ENCODE results near the gene CYB561. TPM values are rescaled to one million over a fixed set of nuclear protein-coding genes. Genes with fewer than 3 reads are reported as not detected.

CYB561 gene
- total and polyA plus RNA-seq, 2 of the 4 experiments (the other 2 are of a cell fraction) = 2.5 to 3.0 TPM

DNA sequence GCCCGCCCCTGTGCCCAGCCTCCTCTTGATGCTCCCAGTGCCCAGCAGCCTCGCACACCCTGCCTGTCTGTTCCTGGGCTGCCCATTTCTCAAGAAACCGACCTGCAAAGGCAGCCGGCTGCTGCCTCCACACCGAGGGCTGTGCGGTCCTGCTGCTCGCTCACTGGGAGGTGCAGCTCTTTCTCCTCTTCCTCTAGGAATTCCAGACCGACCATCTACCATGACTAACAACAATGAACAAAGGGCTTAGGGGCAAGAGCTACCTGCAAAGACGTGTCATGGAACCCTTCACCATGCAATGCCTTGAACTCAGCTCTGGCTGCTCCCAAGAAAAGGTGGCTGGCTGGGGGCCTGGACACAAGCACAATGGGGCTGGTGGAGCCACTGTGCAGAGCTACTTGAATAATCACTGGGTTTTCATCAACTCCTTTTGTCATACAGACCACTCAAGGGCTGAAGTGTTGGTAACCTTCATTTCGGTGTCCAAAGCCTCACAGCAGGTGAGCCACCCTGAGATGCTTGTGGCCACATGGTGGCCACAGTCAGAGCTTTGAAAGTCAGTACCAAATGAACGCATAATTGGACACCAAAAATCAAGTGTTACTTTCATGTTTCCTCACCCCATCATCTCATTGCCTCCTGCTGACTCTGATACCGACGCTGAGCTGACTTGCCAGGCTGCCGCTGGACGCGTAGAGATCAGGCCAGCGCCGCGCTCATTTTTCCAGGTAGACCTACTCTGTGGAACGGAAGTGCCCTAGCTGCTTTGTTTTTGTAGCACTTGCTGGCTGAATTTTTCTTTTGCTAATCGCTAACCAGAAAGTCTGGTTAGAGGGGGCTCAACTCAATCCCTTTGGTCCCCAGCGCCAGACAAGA is 19.8 kb downstream of the CYB561 start:
- H3K18ac ChIP-seq (ENCODE audit: low read depth, low read length) = no peak overlapping the region
- H3K9ac ChIP-seq (ENCODE audit: low read depth, low read length) = no peak overlapping the region
- H3K4me3 ChIP-seq (ENCODE audit: insufficient read depth, low read depth, low read length) = no peak overlapping the region
- H3K4ac ChIP-seq (ENCODE audit: low read depth, low read length) = no peak overlapping the region
- H2AFZ ChIP-seq (replicated peaks; ENCODE audit: low read length, poor library complexity) = no peak overlapping the region
- ATAC-seq (ENCODE audit: low read depth) (no peak), DNase-seq (no peak)
- H2BK120ac ChIP-seq (ENCODE audit: low read depth, low read length) = no peak overlapping the region
- no peak overlapping the region for H3K56ac ChIP-seq (ENCODE audit: extremely low read depth, insufficient read depth, low read length)
- H3K9me3 ChIP-seq (ENCODE audit: control insufficient read depth, insufficient read depth, low read length) = no peaks in the 10 kb centered on the region
- BruUV-seq (replicated peaks) = no TSS peak
- H3K9me1 ChIP-seq (ENCODE audit: insufficient read depth, low read length) = peaks cover 5% of the 10 kb centered on the region
- H2BK5ac ChIP-seq (ENCODE audit: low read depth, low read length, poor library complexity, severe bottlenecking) = no peak overlapping the region
- H3K79me1 ChIP-seq (ENCODE audit: low read depth in 1 of 2, low read length in 2 of 2) = peaks cover 0 to 9% of the 10 kb centered on the region in 2 experiments; a peak in 1 of 4 replicates
- H3K36me3 ChIP-seq (ENCODE audit: control insufficient read depth, insufficient read depth, low read length) = peaks cover 26% of the 10 kb centered on the region
- H4K5ac ChIP-seq (ENCODE audit: low read depth, low read length) = no peak overlapping the region
- no peak overlapping the region for H2AK9ac ChIP-seq (replicated peaks; ENCODE audit: low read depth, low read length, poor library complexity)
- no peaks in the 10 kb centered on the region for H3K27me3 ChIP-seq (ENCODE audit: control insufficient read depth, insufficient read depth, low read length)
- CTCF ChIA-PET = interaction anchor here (0.5 to 2.4 kb wide), 12 partner anchors 51 to 743 kb away, joined by 3 to 24 read pairs (median 3); no protein-coding TSS in a partner anchor
- no peak overlapping the region for H4K8ac ChIP-seq (ENCODE audit: low read depth in 2 of 2, low read length in 2 of 2)
- peaks cover 6% of the 10 kb centered on the region; the same call in 1 of the 2 replicates for H3K4me1 ChIP-seq (ENCODE audit: control insufficient read depth, insufficient read depth, low read length)
- H2AK5ac ChIP-seq (ENCODE audit: low read depth, low read length) = no peak overlapping the region
- no peak overlapping the region for H2BK20ac ChIP-seq (ENCODE audit: low read depth, low read length)
- POLR2A ChIA-PET (ENCODE audit: unreplicated experiment) = no interaction called here
- no peak overlapping the region for H2BK15ac ChIP-seq (ENCODE audit: low read depth, low read length)
- H4K91ac ChIP-seq (ENCODE audit: insufficient read depth, low read depth, low read length) = no peak overlapping the region
- H3K27ac ChIP-seq (ENCODE audit: insufficient read depth, low read length) = no peak overlapping the region
- in situ Hi-C loops (cut with MboI; ENCODE audit: low sequenced_read_pairs) = no loop called here
- H4K20me1 ChIP-seq (ENCODE audit: insufficient read depth, low read length) = peaks cover 4% of the 10 kb centered on the region; the same call in 1 of the 2 replicates
- H3K4me2 ChIP-seq (ENCODE audit: low read depth, low read length) = no peak overlapping the region
- no peak overlapping the region for H3K23ac ChIP-seq (ENCODE audit: low read depth, low read length)
- H3K14ac ChIP-seq (replicated peaks; ENCODE audit: low read depth, low read length) = no peak overlapping the region
- 89% methylated on average over 17 of the region's 22 CpGs; no CpG with 5 or more reads in 1 of the 2 experiments for WGBS, 2 experiments (ENCODE audit: extremely low coverage in 2 of 2, insufficient read length in 1 of 2)
- dilution Hi-C loops (cut with HindIII; ENCODE audit: low sequenced_read_pairs, unreplicated experiment) = no loop called here
- intact Hi-C loops (cut with micrococcal nuclease) = loop anchor here (5.0 kb wide), 1 partner anchor 271 kb away; no protein-coding TSS in a partner anchor
- TF ChIP-seq, protein P1, sequence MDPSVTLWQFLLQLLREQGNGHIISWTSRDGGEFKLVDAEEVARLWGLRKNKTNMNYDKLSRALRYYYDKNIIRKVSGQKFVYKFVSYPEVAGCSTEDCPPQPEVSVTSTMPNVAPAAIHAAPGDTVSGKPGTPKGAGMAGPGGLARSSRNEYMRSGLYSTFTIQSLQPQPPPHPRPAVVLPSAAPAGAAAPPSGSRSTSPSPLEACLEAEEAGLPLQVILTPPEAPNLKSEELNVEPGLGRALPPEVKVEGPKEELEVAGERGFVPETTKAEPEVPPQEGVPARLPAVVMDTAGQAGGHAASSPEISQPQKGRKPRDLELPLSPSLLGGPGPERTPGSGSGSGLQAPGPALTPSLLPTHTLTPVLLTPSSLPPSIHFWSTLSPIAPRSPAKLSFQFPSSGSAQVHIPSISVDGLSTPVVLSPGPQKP (IDR thresholded peaks at IDR 0.05; ENCODE audit: borderline replicate concordance, low read depth, low read length) = no peak
- no peak for TF ChIP-seq POLR2A (IDR thresholded peaks at IDR 0.05; ENCODE audit: low read depth, low read length)
- TF ChIP-seq, protein P2, sequence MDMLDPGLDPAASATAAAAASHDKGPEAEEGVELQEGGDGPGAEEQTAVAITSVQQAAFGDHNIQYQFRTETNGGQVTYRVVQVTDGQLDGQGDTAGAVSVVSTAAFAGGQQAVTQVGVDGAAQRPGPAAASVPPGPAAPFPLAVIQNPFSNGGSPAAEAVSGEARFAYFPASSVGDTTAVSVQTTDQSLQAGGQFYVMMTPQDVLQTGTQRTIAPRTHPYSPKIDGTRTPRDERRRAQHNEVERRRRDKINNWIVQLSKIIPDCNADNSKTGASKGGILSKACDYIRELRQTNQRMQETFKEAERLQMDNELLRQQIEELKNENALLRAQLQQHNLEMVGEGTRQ (IDR thresholded peaks at IDR 0.05; ENCODE audit: low read depth, low read length) = no peak
- no peak for TF ChIP-seq MXI1 (IDR thresholded peaks at IDR 0.05; ENCODE audit: borderline replicate concordance, low read depth, low read length)
- TF ChIP-seq, protein P3, sequence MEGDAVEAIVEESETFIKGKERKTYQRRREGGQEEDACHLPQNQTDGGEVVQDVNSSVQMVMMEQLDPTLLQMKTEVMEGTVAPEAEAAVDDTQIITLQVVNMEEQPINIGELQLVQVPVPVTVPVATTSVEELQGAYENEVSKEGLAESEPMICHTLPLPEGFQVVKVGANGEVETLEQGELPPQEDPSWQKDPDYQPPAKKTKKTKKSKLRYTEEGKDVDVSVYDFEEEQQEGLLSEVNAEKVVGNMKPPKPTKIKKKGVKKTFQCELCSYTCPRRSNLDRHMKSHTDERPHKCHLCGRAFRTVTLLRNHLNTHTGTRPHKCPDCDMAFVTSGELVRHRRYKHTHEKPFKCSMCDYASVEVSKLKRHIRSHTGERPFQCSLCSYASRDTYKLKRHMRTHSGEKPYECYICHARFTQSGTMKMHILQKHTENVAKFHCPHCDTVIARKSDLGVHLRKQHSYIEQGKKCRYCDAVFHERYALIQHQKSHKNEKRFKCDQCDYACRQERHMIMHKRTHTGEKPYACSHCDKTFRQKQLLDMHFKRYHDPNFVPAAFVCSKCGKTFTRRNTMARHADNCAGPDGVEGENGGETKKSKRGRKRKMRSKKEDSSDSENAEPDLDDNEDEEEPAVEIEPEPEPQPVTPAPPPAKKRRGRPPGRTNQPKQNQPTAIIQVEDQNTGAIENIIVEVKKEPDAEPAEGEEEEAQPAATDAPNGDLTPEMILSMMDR (conservative IDR thresholded peaks at IDR 0.05; ENCODE audit: low read depth, low read length) = no peak
- TF ChIP-seq FOS (IDR thresholded peaks at IDR 0.05; ENCODE audit: low read depth, low read length) = no peak
- TF ChIP-seq CHD1 (IDR thresholded peaks at IDR 0.05; ENCODE audit: low read depth, low read length) = no peak
- no peak for TF ChIP-seq NFE2L2 (IDR thresholded peaks at IDR 0.05; ENCODE audit: low read depth, low read length)
- no peak for TF ChIP-seq RAD21 (IDR thresholded peaks at IDR 0.05; ENCODE audit: low read length)
- TF ChIP-seq CEBPB (IDR thresholded peaks at IDR 0.05; ENCODE audit: low read depth, low read length) = no peak
- no peak for TF ChIP-seq MAFK (IDR thresholded peaks at IDR 0.05; ENCODE audit: low read depth, low read length)
- no peak for TF ChIP-seq RCOR1 (IDR thresholded peaks at IDR 0.05; ENCODE audit: insufficient replicate concordance, low read length)
- no peak for TF ChIP-seq RFX5 (IDR thresholded peaks at IDR 0.05; ENCODE audit: low read depth, low read length)
- TF ChIP-seq BHLHE40 (IDR thresholded peaks at IDR 0.05; ENCODE audit: low read depth, low read length) = no peak
- no peak for TF ChIP-seq SMC3 (IDR thresholded peaks at IDR 0.05; ENCODE audit: low read depth, low read length)

All from IMR-90 (cell line).